HepG2 (cell line): Measurements from ENCODE around the gene DAAM2. TPM values are rescaled to one million over a fixed set of nuclear protein-coding genes. Genes with fewer than 3 reads are reported as not detected.

Experiments used
- ATAC-seq: fragments of 200-7000 bp; cut with Tn5 transposase; 3 replicates; pipeline ENCODE4 v1.9.1; 2020; ENCODE audit warnings: mild to moderate bottlenecking, moderate library complexity
- BruUV-seq: library from RNA; stranded (reverse); fragments of 400-500 nt; replicated peaks from 2 replicates; lab custom pipeline; 2021; lab: Mats Ljungman, UMichigan
- CTCF ChIA-PET: fragments of 300-600 bp; formaldehyde crosslinking; extraction: SDS; loops from one replicate; lab custom pipeline; 2021; ENCODE audit warnings: low total read pairs, inconsistent platforms, low intra/inter-chr PET ratio; lab: Yijun Ruan, JAX
- POLR2A ChIA-PET: fragments of 350-600 bp; sonication (Branson Sonifier 250); formaldehyde crosslinking; loops from one replicate; lab custom pipeline; 2020; ENCODE audit warnings: antibody characterized with exemption, inconsistent platforms; lab: Yijun Ruan, JAX
- DNase-seq: peaks from one replicate; pipeline ENCODE4 v3.0.0-alpha.2; 2015; ENCODE audit warnings: low spot score
- FAIRE-seq: peaks from 3 replicates; lab custom pipeline; 2011; peaks lifted over from hg19 to GRCh38; lab: Jason Lieb, UNC
- H2AFZ ChIP-seq: one replicate; pipeline ENCODE4 v1.6.1; 2011; ENCODE audit warnings: low read length, inconsistent platforms
- H3K27ac ChIP-seq: fragments of 300-600 bp; 3 replicates; pipeline ENCODE4 v1.8.0; 2011; ENCODE audit warnings: mixed run types, mild to moderate bottlenecking, mixed read lengths, low read length, inconsistent platforms; ENCODE audit not compliant: insufficient read depth; ENCODE audit errors: extremely low read length
- H3K27me3 ChIP-seq, 2 experiments: fragments of 200-600 bp in 1 of 2; 2 replicates in 1 of 2; 3 replicates in 1 of 2; pipeline versions ENCODE4 v1.6.0 to v1.8.0; 2011; ENCODE audit warnings: low read length in 2 of 2, mild to moderate bottlenecking in 2 of 2, moderate library complexity in 2 of 2, inconsistent platforms in 1 of 2; ENCODE audit not compliant: insufficient read depth in 2 of 2, control insufficient read depth in 1 of 2
- H3K36me3 ChIP-seq, 2 experiments: fragments of 200-600 bp in 1 of 2; replicated peaks in 1 of 2; 2 replicates in 1 of 2; 3 replicates in 1 of 2; pipeline versions ENCODE4 v1.5.1 to v1.8.0; 2011; ENCODE audit warnings: low read length in 2 of 2, inconsistent platforms in 1 of 2; ENCODE audit not compliant: insufficient read depth in 2 of 2, control insufficient read depth in 1 of 2
- H3K4me1 ChIP-seq: 2 replicates; pipeline ENCODE4 v1.5.1; 2012; ENCODE audit warnings: low read length, inconsistent platforms; ENCODE audit not compliant: insufficient read depth
- H3K4me2 ChIP-seq: 2 replicates; pipeline ENCODE4 v1.6.0; 2011; ENCODE audit warnings: low read depth, low read length, inconsistent platforms
- H3K4me3 ChIP-seq, 3 experiments: fragments of 200-600 bp in 1 of 3; sonication (generic), shearing (Covaris generic) in 1 of 3; replicated peaks in 1 of 3; 2 replicates each; pipeline ENCODE4 v1.5.1; 2011 to 2016; ENCODE audit warnings: low read length in 3 of 3, inconsistent platforms in 2 of 3, low read depth in 2 of 3, mild to moderate bottlenecking in 2 of 3, control low read depth in 1 of 3, mixed read lengths in 1 of 3; ENCODE audit not compliant: insufficient read depth in 1 of 3
- H3K79me2 ChIP-seq: one replicate; pipeline ENCODE4 v1.6.1; 2011; ENCODE audit warnings: low read length, inconsistent platforms; ENCODE audit not compliant: insufficient read depth
- H3K9ac ChIP-seq: 2 replicates; pipeline ENCODE4 v1.6.0; 2011; ENCODE audit warnings: mild to moderate bottlenecking, low read depth, low read length, inconsistent platforms; ENCODE audit not compliant: insufficient read depth
- H3K9me3 ChIP-seq: 2 replicates; pipeline ENCODE4 v1.5.1; 2012; ENCODE audit warnings: mild to moderate bottlenecking, low read length
- H4K20me1 ChIP-seq: 2 replicates; pipeline ENCODE4 v1.6.0; 2011; ENCODE audit warnings: inconsistent platforms, mild to moderate bottlenecking, low read length, moderate library complexity; ENCODE audit not compliant: insufficient read depth
- CHCHD3 ChIP-seq: sonication (generic); formaldehyde crosslinking; IDR thresholded peaks from 2 replicates; pipeline ENCODE4 v1.8.0; 2022; ENCODE audit warnings: mild to moderate bottlenecking, missing genetic modification reagents, moderate library complexity
- FOXC1 ChIP-seq: sonication (generic); formaldehyde crosslinking; IDR thresholded peaks from 2 replicates; pipeline ENCODE4 v1.8.0; 2022; ENCODE audit warnings: mild to moderate bottlenecking, missing genetic modification reagents, borderline replicate concordance
- FOXP1 ChIP-seq, 2 experiments: fragments of 450-650 bp in 1 of 2; IDR thresholded peaks; 2 replicates each; pipeline ENCODE4 v1.6.1; 2017 to 2018; ENCODE audit warnings: antibody characterized with exemption in 1 of 2
- GATAD2A ChIP-seq: IDR thresholded peaks from 2 replicates; pipeline ENCODE4 v1.6.1; 2016
- HOXA5 ChIP-seq: sonication (generic); formaldehyde crosslinking; IDR thresholded peaks from 2 replicates; pipeline ENCODE4 v1.4.0; 2020; ENCODE audit warnings: missing genetic modification reagents
- NR1H2 ChIP-seq: sonication (generic); formaldehyde crosslinking; IDR thresholded peaks from 2 replicates; pipeline ENCODE4 v1.8.1; 2022; ENCODE audit warnings: low read depth, missing genetic modification reagents, borderline replicate concordance
- NR2C2 ChIP-seq: sonication (generic); formaldehyde crosslinking; IDR thresholded peaks from 2 replicates; pipeline ENCODE4 v1.4.0; 2020; ENCODE audit warnings: missing genetic modification reagents, mild to moderate bottlenecking, moderate library complexity, borderline replicate concordance
- SMARCC2 ChIP-seq: fragments of 450-650 bp; IDR thresholded peaks from 2 replicates; pipeline ENCODE4 v1.6.1; 2017; ENCODE audit warnings: antibody characterized with exemption, mild to moderate bottlenecking
- SRF ChIP-seq: IDR thresholded peaks from 2 replicates; pipeline ENCODE4 v1.6.1; 2011; ENCODE audit warnings: mild to moderate bottlenecking, low read depth, low read length, moderate library complexity
- TGIF2 ChIP-seq: IDR thresholded peaks from 2 replicates; pipeline ENCODE4 v1.6.1; 2016; ENCODE audit warnings: control low read depth, missing compliant biosample characterization
- ZBTB21 ChIP-seq: sonication (generic); formaldehyde crosslinking; IDR thresholded peaks from 2 replicates; pipeline ENCODE4 v1.4.0; 2020; ENCODE audit warnings: missing genetic modification reagents
- ZNF143 ChIP-seq: sonication (generic); formaldehyde crosslinking; IDR thresholded peaks from 2 replicates; pipeline ENCODE4 v1.4.0; 2020; ENCODE audit warnings: missing genetic modification reagents
- ZNF496 ChIP-seq: sonication (generic); formaldehyde crosslinking; IDR thresholded peaks from 2 replicates; pipeline ENCODE4 v1.8.1; 2023; ENCODE audit warnings: mild to moderate bottlenecking, moderate library complexity, missing genetic modification reagents; ENCODE audit not compliant: insufficient replicate concordance
- ZNF557 ChIP-seq: sonication (generic); formaldehyde crosslinking; IDR thresholded peaks from 2 replicates; pipeline ENCODE4 v1.4.0; 2020; ENCODE audit warnings: missing genetic modification reagents
- WGBS: methylation state at CpG from one replicate; pipeline ENCODE4 v1.1.6; 2017; ENCODE audit warnings: low lambda C conversion rate; 5-methylcytosine and 5-hydroxymethylcytosine counted together
- in situ Hi-C: cut with HindIII; loops from 2 replicates; pipeline ENCODE4 v1.10.0; 2017; ENCODE audit warnings: low pct_unique_long_range_greater_than_20kb; ENCODE audit not compliant: extremely low pct_ligation_motif_present
- intact Hi-C: fragments of 100-400 bp; cut with micrococcal nuclease; formaldehyde crosslinking; loops from one replicate; pipeline ENCODE4 v1.10.0; 2022; ENCODE audit not compliant: unreplicated experiment
- polyA plus RNA-seq, 8 experiments: library from polyadenylated mRNA; depleted of rRNA in 3 of 8; stranded (reverse) in 7 of 8; unstranded in 1 of 8; fragments of >200 nt; fragmentation: Illumina TruSeq in 4 of 8; extraction: Trizol in 4 of 8; gene quantifications; 2 replicates each; pipeline versions ENCODE4 v1.2.1 to v1.2.3, GENCODE V29; 2011 to 2016; ENCODE audit warnings: low read depth in 4 of 8, missing spikeins in 1 of 8, mixed read lengths in 1 of 8; ENCODE audit not compliant: insufficient read depth in 1 of 8
- total RNA-seq, 5 experiments: library from RNA; depleted of rRNA; stranded (reverse); fragments of >200 nt; fragmentation: Illumina TruSeq; extraction: Trizol; gene quantifications; 2 replicates each; pipeline ENCODE4 v1.2.3, GENCODE V29; 2016; ENCODE audit warnings: low read depth in 1 of 5
- TF ChIP-seq, protein P1 (sequence below): sonication (generic); formaldehyde crosslinking; IDR thresholded peaks from 2 replicates; pipeline ENCODE4 v1.4.0; 2020; ENCODE audit warnings: low read depth, mild to moderate bottlenecking, missing genetic modification reagents
- TF ChIP-seq, protein P2 (sequence below): sonication (generic); formaldehyde crosslinking; IDR thresholded peaks from 2 replicates; pipeline ENCODE4 v1.9.0; 2021; ENCODE audit warnings: missing genetic modification reagents, mild to moderate bottlenecking, borderline replicate concordance
- TF ChIP-seq, protein P3 (sequence below): sonication (generic); formaldehyde crosslinking; IDR thresholded peaks from 2 replicates; pipeline ENCODE4 v1.8.0; 2022; ENCODE audit warnings: low read depth, missing genetic modification reagents

The DAAM2 gene
- total and polyA plus RNA-seq, 2 of the 13 experiments (the other 11 are each of a cell fraction or from before 2014, with no cell fraction given): 0.01 TPM; not detected in 1

DNA sequence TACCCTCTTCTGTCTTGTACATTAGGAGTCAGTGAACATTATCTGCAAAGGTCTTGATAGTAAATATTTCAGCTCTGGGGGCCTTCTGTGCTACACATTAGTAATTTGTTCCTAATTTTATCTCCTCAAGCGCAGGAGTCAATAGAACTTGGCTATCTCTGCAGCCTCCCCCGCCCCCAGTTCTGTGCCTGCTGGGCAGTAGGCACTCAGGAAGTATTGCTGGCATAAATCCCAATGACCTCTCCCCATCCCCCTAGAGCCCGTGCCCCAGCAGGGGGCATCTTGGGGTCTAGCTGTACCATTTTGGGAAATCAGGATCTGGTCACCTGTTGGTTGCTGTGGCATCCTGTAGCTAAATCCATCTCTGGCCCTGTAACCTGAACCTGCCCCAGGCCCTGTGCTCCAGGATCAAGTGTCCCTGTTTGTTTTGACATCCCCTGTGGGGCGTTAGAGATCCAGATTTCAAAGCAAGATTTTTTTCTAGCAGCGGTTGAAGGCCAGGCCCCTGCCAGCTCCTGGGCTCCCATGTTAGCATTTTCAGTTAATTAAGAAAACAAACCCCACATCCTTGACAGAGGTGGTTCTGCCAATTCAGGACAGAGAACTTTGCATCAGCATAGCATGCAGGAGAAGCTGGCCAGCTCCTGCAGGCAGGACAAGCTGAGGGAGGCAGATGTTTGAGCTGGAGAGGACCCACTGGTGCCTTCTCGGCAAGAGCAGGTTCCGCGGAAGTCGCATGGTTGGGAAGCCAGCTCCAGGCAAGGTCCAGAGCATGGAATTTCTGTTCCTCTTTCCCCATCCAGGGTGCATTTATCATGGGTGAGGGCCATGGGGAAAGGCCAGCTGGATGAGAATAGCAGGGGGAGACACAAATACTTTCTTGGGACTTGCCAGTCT, 32.1 kb downstream of the DAAM2 start:
- 50% methylated on average over 9 of the region's 9 CpGs for WGBS
- H3K36me3 ChIP-seq: no peaks in the 10 kb centered on the region
- no peak overlapping the region for H3K9ac ChIP-seq
- H2AFZ ChIP-seq: no peak overlapping the region
- peaks cover 0 to 6% of the 10 kb centered on the region in 2 experiments; a peak in 1 of 5 replicates for H3K27me3 ChIP-seq
- BruUV-seq: no TSS peak
- TF ChIP-seq FOXP1 (IDR thresholded peaks at IDR 0.05): no peak
- no peak for TF ChIP-seq FOXP1 (CRISPR knock-in tag; IDR thresholded peaks at IDR 0.05)
- TF ChIP-seq, protein P1, sequence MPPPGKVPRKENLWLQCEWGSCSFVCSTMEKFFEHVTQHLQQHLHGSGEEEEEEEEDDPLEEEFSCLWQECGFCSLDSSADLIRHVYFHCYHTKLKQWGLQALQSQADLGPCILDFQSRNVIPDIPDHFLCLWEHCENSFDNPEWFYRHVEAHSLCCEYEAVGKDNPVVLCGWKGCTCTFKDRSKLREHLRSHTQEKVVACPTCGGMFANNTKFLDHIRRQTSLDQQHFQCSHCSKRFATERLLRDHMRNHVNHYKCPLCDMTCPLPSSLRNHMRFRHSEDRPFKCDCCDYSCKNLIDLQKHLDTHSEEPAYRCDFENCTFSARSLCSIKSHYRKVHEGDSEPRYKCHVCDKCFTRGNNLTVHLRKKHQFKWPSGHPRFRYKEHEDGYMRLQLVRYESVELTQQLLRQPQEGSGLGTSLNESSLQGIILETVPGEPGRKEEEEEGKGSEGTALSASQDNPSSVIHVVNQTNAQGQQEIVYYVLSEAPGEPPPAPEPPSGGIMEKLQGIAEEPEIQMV: no peak
- no peak for TF ChIP-seq NR2C2 (CRISPR knock-in tag)
- TF ChIP-seq ZBTB21: no peak
- no peak for TF ChIP-seq TGIF2 (CRISPR knock-in tag)
- TF ChIP-seq NR1H2 (CRISPR knock-in tag): no peak
- no peak for TF ChIP-seq HOXA5
- no peak for TF ChIP-seq ZNF143 (CRISPR knock-in tag)
- no peak for TF ChIP-seq FOXC1 (CRISPR knock-in tag)
- TF ChIP-seq CHCHD3 (CRISPR knock-in tag): no peak
- no peak for TF ChIP-seq SRF
- TF ChIP-seq GATAD2A (CRISPR knock-in tag): no peak
- TF ChIP-seq ZNF557 (CRISPR knock-in tag): no peak
- TF ChIP-seq, protein P2, sequence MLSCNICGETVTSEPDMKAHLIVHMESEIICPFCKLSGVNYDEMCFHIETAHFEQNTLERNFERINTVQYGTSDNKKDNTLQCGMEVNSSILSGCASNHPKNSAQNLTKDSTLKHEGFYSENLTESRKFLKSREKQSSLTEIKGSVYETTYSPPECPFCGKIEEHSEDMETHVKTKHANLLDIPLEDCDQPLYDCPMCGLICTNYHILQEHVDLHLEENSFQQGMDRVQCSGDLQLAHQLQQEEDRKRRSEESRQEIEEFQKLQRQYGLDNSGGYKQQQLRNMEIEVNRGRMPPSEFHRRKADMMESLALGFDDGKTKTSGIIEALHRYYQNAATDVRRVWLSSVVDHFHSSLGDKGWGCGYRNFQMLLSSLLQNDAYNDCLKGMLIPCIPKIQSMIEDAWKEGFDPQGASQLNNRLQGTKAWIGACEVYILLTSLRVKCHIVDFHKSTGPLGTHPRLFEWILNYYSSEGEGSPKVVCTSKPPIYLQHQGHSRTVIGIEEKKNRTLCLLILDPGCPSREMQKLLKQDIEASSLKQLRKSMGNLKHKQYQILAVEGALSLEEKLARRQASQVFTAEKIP (CRISPR knock-in tag): no peak
- TF ChIP-seq SMARCC2: no peak
- TF ChIP-seq, protein P3, sequence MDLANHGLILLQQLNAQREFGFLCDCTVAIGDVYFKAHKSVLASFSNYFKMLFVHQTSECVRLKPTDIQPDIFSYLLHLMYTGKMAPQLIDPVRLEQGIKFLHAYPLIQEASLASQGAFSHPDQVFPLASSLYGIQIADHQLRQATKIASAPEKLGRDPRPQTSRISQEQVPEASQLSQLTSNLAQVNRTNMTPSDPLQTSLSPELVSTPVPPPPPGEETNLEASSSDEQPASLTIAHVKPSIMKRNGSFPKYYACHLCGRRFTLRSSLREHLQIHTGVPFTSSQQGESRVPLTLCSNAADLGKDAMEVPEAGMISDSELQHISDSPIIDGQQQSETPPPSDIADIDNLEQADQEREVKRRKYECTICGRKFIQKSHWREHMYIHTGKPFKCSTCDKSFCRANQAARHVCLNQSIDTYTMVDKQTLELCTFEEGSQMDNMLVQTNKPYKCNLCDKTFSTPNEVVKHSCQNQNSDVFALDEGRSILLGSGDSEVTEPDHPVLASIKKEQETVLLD (CRISPR knock-in tag): no peak
- no peak for TF ChIP-seq ZNF496 (CRISPR knock-in tag)
- H3K9me3 ChIP-seq: no peaks in the 10 kb centered on the region
- in situ Hi-C loops (no loop called here), intact Hi-C loops (no loop called here)
- POLR2A ChIA-PET: no interaction called here
- FAIRE-seq (no peak), ATAC-seq (no peak; the same call in 2 of the 3 replicates), DNase-seq (no peak)
- CTCF ChIA-PET: no interaction called here
- no peak overlapping the region for H3K4me3 ChIP-seq
- H3K79me2 ChIP-seq: no peaks in the 10 kb centered on the region
- no peak overlapping the region for H3K27ac ChIP-seq
- no peaks in the 10 kb centered on the region for H4K20me1 ChIP-seq
- no peaks in the 10 kb centered on the region for H3K4me1 ChIP-seq
- H3K4me2 ChIP-seq: no peak overlapping the region
